ENCODE measurements around the gene ENTR1.

ENTR1 gene

DNA sequence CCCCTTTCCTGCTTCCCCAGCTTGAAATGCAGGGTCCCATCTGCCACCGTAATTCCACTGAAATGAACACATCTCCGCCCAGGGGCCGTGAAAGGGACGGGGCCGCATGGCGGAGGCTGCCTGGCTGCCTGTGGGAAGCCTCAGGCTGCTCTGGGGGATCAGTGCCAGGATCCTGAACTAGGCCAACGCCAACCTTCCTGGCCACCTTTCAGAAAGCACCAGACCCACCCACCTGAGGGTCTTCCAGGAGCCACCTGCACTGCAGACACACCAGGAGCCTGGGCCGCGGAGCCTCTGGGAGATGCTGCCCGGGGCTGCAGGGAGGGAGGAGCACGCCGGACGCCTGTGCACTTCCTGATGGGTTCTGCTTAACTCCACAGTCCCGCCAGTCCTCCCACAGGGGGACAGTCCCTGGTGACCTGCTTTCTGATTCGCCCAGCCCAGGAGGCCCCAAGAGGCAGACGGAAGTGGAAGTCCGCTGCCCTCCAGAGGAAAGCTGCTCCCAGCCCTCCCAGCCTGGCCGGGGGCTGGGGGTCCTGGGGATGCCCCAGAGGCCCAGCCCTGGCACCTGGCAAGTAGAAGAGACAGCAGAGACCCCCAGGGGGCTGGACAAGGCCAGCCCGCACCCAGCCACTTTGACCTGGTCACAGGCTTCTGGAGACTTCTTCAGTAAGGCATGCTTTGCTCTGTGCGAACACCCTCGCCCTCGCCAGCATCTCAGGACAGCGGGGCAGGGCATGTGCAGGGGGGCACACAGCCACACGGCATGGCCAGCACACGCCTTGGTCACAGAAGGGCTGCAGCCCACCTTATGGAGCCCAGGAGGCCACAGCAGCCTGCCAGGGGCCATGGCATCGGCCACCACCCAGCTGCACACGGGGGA lies 36.9 kb downstream of the ENTR1 start, which contains the start of gene CARD9:
TSS of gene CARD9 (minus strand) at position 370 of the 883 bp plus-strand sequence. CDS start 1,591 bp downstream, outside the sequence.
- TF ChIP-seq Cebpa-rat (IDR thresholded peaks at IDR 0.05) = no peak
- H3K4me1 ChIP-seq = peaks cover 70 to 89% (median 77%) of the 10 kb centered on the region in 10 experiments
- H3K9ac ChIP-seq = peak within 1 kb of the TSS; percentile 76 to 86 (median 82)
- H4K20me1 ChIP-seq = peaks cover 0 to 67% (median 22%) of the 10 kb centered on the region in 11 experiments; a peak in 12 of 22 replicates
- H3K27me3 ChIP-seq = no peaks in the 10 kb centered on the region
- H3K9me3 ChIP-seq (replicated peaks in 1 of 11) = no peaks in the 10 kb centered on the region
- H3K4me3 ChIP-seq = peak within 1 kb of the TSS; percentile 43 to 86 (median 64)
- H3K27ac ChIP-seq = peak within 1 kb of the TSS; percentile 29 to 92 (median 85); a peak in 21 of 22 replicates
- peaks cover 15 to 67% (median 49%) of the 10 kb centered on the region in 11 experiments; a peak in 21 of 22 replicates for H3K36me3 ChIP-seq
- H3K4me2 ChIP-seq = peak within 1 kb of the TSS; percentile 89 to 99 (median 95)

GRCh38 chr9:136372561-136373299 lies 37.7 kb downstream of the ENTR1 start:
- Histone ChIP-seq H3K4me1 (peaks cover 74 to 93% (median 81%) of the 10 kb centered on the region in 10 experiments), H3K36me3 (peaks cover 7 to 68% (median 41%) of the 10 kb centered on the region in 11 experiments; a peak in 21 of 22 replicates), H3K4me3 (peak overlapping the region; percentile 43 to 86 (median 64)), H3K4me2 (peak overlapping the region; percentile 89 to 99 (median 95)), H3K9me3 (replicated peaks in 1 of 11) (no peaks in the 10 kb centered on the region), H3K27ac (peak overlapping the region; percentile 29 to 92 (median 85); a peak in 21 of 22 replicates), H3K9ac (peak overlapping the region; percentile 76 to 86 (median 82)), H3K27me3 (no peaks in the 10 kb centered on the region), H4K20me1 (peaks cover 0 to 67% (median 16%) of the 10 kb centered on the region in 11 experiments; a peak in 14 of 22 replicates)
- peak; percentile 38 to 94 (median 86); a peak in 18 of 22 replicates for TF ChIP-seq Cebpa-rat (IDR thresholded peaks at IDR 0.05)

DNA sequence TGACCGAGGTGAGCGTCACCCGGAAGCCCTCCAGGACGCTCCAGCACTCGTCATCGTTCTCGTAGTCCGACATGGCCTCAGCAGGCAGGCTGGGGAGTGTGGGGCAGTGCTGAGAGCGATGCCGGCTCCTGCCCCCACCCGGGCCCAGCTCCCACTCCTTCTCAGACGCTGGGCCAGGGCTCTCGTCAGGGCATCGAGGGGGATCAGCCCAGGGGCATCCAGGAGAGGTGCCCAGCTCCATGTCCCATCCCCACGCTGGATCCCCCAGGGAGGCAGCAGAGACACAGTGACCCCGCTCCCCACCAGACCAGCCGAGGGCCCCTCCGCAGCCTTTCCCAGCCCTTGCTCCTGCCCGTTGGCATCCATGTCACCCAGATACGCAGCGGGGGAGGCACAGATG lies 38.4 kb downstream of the ENTR1 start:
- TF ChIP-seq Cebpa-rat (IDR thresholded peaks at IDR 0.05) = no peak
- Histone ChIP-seq H4K20me1 (peaks cover 0 to 67% (median 11%) of the 10 kb centered on the region in 11 experiments; a peak in 14 of 22 replicates), H3K9ac (peak overlapping the region; percentile 76 to 86 (median 82)), H3K27me3 (no peaks in the 10 kb centered on the region), H3K9me3 (replicated peaks in 1 of 11) (no peaks in the 10 kb centered on the region), H3K36me3 (peaks cover 4 to 72% (median 38%) of the 10 kb centered on the region in 11 experiments; a peak in 20 of 22 replicates), H3K4me1 (peaks cover 73 to 93% (median 79%) of the 10 kb centered on the region in 10 experiments), H3K4me3 (peak overlapping the region in 9 of 10 experiments; percentile 17 to 86 (median 66); a peak in 16 of 20 replicates), H3K4me2 (peak overlapping the region; percentile 89 to 99 (median 95)), H3K27ac (peak overlapping the region; percentile 21 to 92 (median 85); a peak in 21 of 22 replicates)

DNA sequence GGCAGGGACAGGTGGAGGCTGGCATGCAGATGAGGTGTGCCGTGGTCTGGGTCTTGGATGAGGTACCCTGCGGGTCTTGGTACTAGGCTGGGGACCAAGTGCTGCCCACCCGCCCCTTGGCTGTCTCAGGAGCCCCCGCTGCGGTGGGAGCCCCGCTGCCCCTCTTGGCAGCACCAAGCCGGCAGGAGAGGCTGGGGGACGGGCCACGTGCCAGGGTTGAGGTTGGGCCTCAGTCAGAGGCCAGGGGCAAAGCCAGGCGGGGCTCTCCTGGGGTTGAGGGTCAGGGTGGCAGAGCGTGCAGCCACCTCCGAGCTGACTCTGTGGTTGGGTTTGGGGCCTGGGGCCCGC lies 38.9 kb downstream of the ENTR1 start:
- peaks cover 73 to 93% (median 78%) of the 10 kb centered on the region in 10 experiments for H3K4me1 ChIP-seq
- H4K20me1 ChIP-seq = peaks cover 0 to 67% (median 6%) of the 10 kb centered on the region in 11 experiments; a peak in 13 of 22 replicates
- peak overlapping the region; percentile 76 to 86 (median 82); a peak in 19 of 22 replicates for H3K9ac ChIP-seq
- H3K4me2 ChIP-seq = peak overlapping the region; percentile 89 to 99 (median 95)
- H3K27me3 ChIP-seq = no peaks in the 10 kb centered on the region
- peaks cover 4 to 75% (median 38%) of the 10 kb centered on the region in 11 experiments; a peak in 20 of 22 replicates for H3K36me3 ChIP-seq
- no peak for TF ChIP-seq Cebpa-rat (IDR thresholded peaks at IDR 0.05)
- peak overlapping the region in 10 of 11 experiments; percentile 50 to 92 (median 86); a peak in 19 of 22 replicates for H3K27ac ChIP-seq
- H3K4me3 ChIP-seq = peak overlapping the region in 5 of 10 experiments; percentile 60 to 86 (median 75); a peak in 7 of 20 replicates
- H3K9me3 ChIP-seq (replicated peaks in 1 of 11) = no peaks in the 10 kb centered on the region

GRCh38 chr9:136370687-136371532 lies 39.5 kb downstream of the ENTR1 start:
- Histone ChIP-seq H4K20me1 (peaks cover 0 to 67% (median 6%) of the 10 kb centered on the region in 11 experiments; a peak in 10 of 22 replicates), H3K9me3 (replicated peaks in 1 of 11) (no peaks in the 10 kb centered on the region), H3K36me3 (peaks cover 3 to 72% (median 36%) of the 10 kb centered on the region in 11 experiments; a peak in 20 of 22 replicates), H3K4me1 (peaks cover 73 to 93% (median 78%) of the 10 kb centered on the region in 10 experiments), H3K27me3 (no peaks in the 10 kb centered on the region), H3K4me3 (no peak overlapping the region), H3K27ac (peak overlapping the region in 3 of 11 experiments; percentile 4 to 15 (median 10); a peak in 2 of 22 replicates), H3K4me2 (peak overlapping the region in 2 of 11 experiments; percentile 2 to 94; a peak in 1 of 22 replicates), H3K9ac (no peak overlapping the region)
- TF ChIP-seq Cebpa-rat (IDR thresholded peaks at IDR 0.05) = no peak

GRCh38 chr9:136370037-136370436 lies 40.4 kb downstream of the ENTR1 start:
- Histone ChIP-seq H3K9me3 (replicated peaks in 1 of 11) (no peaks in the 10 kb centered on the region), H3K4me3 (no peak overlapping the region), H3K9ac (no peak overlapping the region; a peak in 1 of 22 replicates), H3K36me3 (peaks cover 0 to 70% (median 31%) of the 10 kb centered on the region in 11 experiments; a peak in 19 of 22 replicates), H3K4me2 (no peak overlapping the region), H3K4me1 (peaks cover 73 to 93% (median 79%) of the 10 kb centered on the region in 10 experiments), H3K27me3 (no peaks in the 10 kb centered on the region), H4K20me1 (peaks cover 0 to 74% (median 11%) of the 10 kb centered on the region in 11 experiments; a peak in 12 of 22 replicates), H3K27ac (peak overlapping the region in 2 of 11 experiments; percentile 10 to 15; a peak in 3 of 22 replicates)
- no peak for TF ChIP-seq Cebpa-rat (IDR thresholded peaks at IDR 0.05)

GRCh38 chr9:136368190-136368589 lies 42.2 kb downstream of the ENTR1 start:
- no peak for TF ChIP-seq Cebpa-rat (IDR thresholded peaks at IDR 0.05)
- Histone ChIP-seq H3K9me3 (replicated peaks in 1 of 11) (no peaks in the 10 kb centered on the region), H4K20me1 (peaks cover 0 to 86% (median 24%) of the 10 kb centered on the region in 11 experiments; a peak in 14 of 22 replicates), H3K27me3 (no peaks in the 10 kb centered on the region), H3K27ac (peak overlapping the region in 3 of 11 experiments; percentile 43 to 52 (median 45); a peak in 4 of 22 replicates), H3K4me1 (peaks cover 69 to 89% (median 77%) of the 10 kb centered on the region in 10 experiments), H3K9ac (peak overlapping the region in 9 of 11 experiments; percentile 19 to 65 (median 54); a peak in 16 of 22 replicates), H3K36me3 (peaks cover 0 to 72% (median 23%) of the 10 kb centered on the region in 11 experiments; a peak in 15 of 22 replicates), H3K4me3 (no peak overlapping the region), H3K4me2 (peak overlapping the region; percentile 21 to 77 (median 59); a peak in 20 of 22 replicates)
